Suprapubic skin (tissue), 4 donors: ENCODE data around the gene SCT. TPM values are rescaled to one million over a fixed set of nuclear protein-coding genes. Genes with fewer than 3 reads are reported as not detected.

Experiments used
- DNase-seq, 2 donors: peaks; one replicate each; pipeline ENCODE4 v3.0.0-alpha.2; 2019; ENCODE audit warnings: low spot score in 2 of 2
- H3K27ac ChIP-seq: fragments of 200-600 bp; sonication (generic); one replicate; pipeline ENCODE4 v1.5.1; 2019
- H3K27me3 ChIP-seq: fragments of 200-600 bp; sonication (generic); one replicate; pipeline ENCODE4 v1.5.1; 2019
- H3K36me3 ChIP-seq: fragments of 200-600 bp; sonication (generic); one replicate; pipeline ENCODE4 v1.5.1; 2019
- H3K4me1 ChIP-seq: fragments of 200-600 bp; sonication (generic); one replicate; pipeline ENCODE4 v1.5.1; 2019
- H3K4me3 ChIP-seq: fragments of 200-600 bp; sonication (generic); one replicate; pipeline ENCODE4 v1.5.1; 2019; ENCODE audit warnings: mild to moderate bottlenecking
- H3K9me3 ChIP-seq: fragments of 200-600 bp; sonication (generic); one replicate; pipeline ENCODE4 v1.5.1; 2019
- EP300 ChIP-seq: sonication (generic); formaldehyde crosslinking; IDR thresholded peaks from one replicate; pipeline ENCODE4 v1.6.1; 2017; ENCODE audit warnings: antibody characterized with exemption
- POLR2A ChIP-seq, 2 donors: fragments of 450-650 bp; IDR thresholded peaks; one replicate each; pipeline ENCODE4 v1.6.1; 2017; ENCODE audit warnings: antibody characterized with exemption in 2 of 2, mild to moderate bottlenecking in 2 of 2, moderate library complexity in 2 of 2
- POLR2AphosphoS5 ChIP-seq, 3 donors: sonication (generic); formaldehyde crosslinking; IDR thresholded peaks; one replicate each; pipeline ENCODE4 v1.6.1; 2017; ENCODE audit warnings: antibody characterized with exemption in 3 of 3
- WGBS: methylation state at CpG from one replicate; pipeline ENCODE4 v1.1.5; 2018; 5-methylcytosine and 5-hydroxymethylcytosine counted together
- total RNA-seq, 4 donors: library from RNA; depleted of rRNA; stranded (reverse); fragments of >200 nt; gene quantifications; one replicate each; pipeline ENCODE4 v1.1.0, GENCODE V29; 2016
- TF ChIP-seq, protein P1 (sequence below), 2 donors: fragments of 200-600 bp in 1 of 2; fragments of 450-650 bp in 1 of 2; sonication (generic) in 1 of 2; IDR thresholded peaks; one replicate each; pipeline ENCODE4 v1.5.1; 2016 to 2019; ENCODE audit warnings: antibody characterized with exemption in 2 of 2, mild to moderate bottlenecking in 1 of 2, moderate library complexity in 1 of 2

Gene SCT
- total RNA-seq, 4 donors from 2014 or later, result not detected

DNA sequence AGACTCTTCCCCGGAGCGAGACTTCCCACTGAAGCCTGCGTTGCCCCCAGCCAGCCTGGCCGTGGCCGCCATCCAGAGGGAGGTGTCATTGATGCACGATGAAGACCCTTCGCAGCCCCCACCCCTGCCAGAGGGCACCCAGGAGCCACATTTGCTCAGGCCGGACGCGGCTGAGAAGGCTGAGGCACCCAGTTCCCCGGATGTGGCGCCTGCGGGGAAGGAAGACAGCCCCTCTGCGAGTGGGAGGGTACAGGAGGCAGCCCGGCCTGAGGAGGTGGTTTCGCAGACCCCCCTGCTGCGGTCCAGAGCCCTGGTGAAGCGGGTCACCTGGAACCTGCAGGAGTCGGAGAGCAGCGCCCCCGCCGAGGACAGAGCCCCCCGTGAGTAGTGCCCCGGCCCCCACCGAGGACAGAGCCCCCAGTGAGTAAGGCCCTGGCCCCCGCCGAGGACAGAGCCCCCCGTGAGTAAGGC lies 17.6 kb downstream of the SCT start:
- peak in 1 of 2 donors; percentile 64 for DNase-seq
- peaks cover 49% of the 10 kb centered on the region for H3K4me1 ChIP-seq

DNA sequence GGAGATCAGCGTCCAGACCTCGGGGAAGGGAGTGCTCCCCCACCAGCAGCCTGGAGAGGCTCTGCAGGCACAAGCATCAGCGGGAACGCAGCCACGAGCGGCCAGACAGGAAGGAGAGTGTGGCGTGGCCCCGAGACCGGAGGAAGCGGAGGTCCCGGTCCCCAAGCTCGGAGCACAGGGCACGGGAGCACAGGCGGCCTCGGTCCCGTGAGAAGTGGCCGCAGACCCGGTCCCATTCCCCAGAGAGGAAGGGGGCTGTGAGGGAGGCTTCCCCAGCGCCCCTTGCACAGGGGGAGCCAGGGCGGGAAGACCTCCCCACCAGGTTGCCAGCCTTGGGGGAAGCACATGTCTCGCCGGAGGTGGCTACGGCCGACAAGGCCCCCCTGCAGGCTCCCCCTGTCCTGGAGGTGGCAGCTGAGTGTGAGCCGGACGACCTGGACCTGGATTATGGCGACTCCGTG lies 18.2 kb downstream of the SCT start:
- WGBS, result 95% methylated on average over 28 of the region's 28 CpGs
- Histone ChIP-seq H3K4me1 (peaks cover 43% of the 10 kb centered on the region), H3K4me3 (no peak overlapping the region), H3K9me3 (no peaks in the 10 kb centered on the region), H3K36me3 (peaks cover 96% of the 10 kb centered on the region), H3K27me3 (no peaks in the 10 kb centered on the region), H3K27ac (no peak overlapping the region)
- no peak for DNase-seq
- no peak for TF ChIP-seq POLR2AphosphoS5 (IDR thresholded peaks at IDR 0.05)
- TF ChIP-seq POLR2A (IDR thresholded peaks at IDR 0.05), result no peak
- no peak for TF ChIP-seq EP300
- TF ChIP-seq, protein P1, sequence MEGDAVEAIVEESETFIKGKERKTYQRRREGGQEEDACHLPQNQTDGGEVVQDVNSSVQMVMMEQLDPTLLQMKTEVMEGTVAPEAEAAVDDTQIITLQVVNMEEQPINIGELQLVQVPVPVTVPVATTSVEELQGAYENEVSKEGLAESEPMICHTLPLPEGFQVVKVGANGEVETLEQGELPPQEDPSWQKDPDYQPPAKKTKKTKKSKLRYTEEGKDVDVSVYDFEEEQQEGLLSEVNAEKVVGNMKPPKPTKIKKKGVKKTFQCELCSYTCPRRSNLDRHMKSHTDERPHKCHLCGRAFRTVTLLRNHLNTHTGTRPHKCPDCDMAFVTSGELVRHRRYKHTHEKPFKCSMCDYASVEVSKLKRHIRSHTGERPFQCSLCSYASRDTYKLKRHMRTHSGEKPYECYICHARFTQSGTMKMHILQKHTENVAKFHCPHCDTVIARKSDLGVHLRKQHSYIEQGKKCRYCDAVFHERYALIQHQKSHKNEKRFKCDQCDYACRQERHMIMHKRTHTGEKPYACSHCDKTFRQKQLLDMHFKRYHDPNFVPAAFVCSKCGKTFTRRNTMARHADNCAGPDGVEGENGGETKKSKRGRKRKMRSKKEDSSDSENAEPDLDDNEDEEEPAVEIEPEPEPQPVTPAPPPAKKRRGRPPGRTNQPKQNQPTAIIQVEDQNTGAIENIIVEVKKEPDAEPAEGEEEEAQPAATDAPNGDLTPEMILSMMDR (IDR thresholded peaks at IDR 0.05), result no peak

More for the DNA sequence above, 17.6 kb downstream of the SCT start:
- TF ChIP-seq POLR2A (IDR thresholded peaks at IDR 0.05) (no peak), EP300 (no peak), POLR2AphosphoS5 (IDR thresholded peaks at IDR 0.05) (no peak)
- TF ChIP-seq, protein P1 (IDR thresholded peaks at IDR 0.05), result no peak
- Histone ChIP-seq H3K9me3 (no peaks in the 10 kb centered on the region), H3K4me3 (no peak overlapping the region), H3K27ac (no peak overlapping the region), H3K36me3 (peaks cover 90% of the 10 kb centered on the region), H3K27me3 (no peaks in the 10 kb centered on the region)
- 91% methylated on average over 8 of the region's 28 CpGs for WGBS

DNA sequence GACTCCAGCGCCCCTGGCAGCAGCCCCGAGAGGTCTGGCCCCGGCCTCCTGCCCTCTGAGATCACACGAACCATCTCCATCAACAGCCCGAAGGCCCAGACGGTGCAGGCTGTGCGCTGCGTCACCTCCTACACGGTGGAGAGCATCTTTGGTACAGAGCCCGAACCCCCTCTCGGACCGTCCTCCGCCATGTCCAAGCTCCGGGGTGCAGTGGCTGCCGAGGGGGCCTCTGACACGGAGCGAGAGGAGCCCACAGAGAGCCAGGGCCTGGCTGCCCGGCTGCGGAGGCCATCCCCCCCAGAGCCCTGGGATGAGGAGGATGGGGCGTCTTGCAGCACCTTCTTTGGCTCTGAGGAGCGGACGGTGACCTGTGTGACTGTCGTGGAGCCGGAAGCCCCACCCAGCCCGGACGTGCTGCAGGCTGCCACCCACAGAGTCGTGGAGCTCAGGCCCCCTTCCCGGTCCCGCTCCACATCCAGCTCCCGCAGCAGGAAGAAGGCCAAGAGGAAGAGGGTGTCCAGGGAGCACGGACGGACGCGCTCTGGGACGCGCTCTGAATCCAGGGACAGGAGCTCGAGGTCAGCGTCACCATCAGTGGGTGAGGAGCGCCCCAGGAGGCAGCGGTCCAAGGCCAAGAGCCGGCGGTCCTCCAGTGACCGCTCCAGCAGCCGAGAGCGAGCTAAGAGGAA lies 18.9 kb downstream of the SCT start:
- no peak overlapping the region for H3K4me3 ChIP-seq
- no peaks in the 10 kb centered on the region for H3K9me3 ChIP-seq
- peak in 1 of 2 donors; percentile 62 for DNase-seq
- 95% methylated on average over 36 of the region's 45 CpGs for WGBS
- H3K27me3 ChIP-seq, result no peaks in the 10 kb centered on the region
- TF ChIP-seq POLR2AphosphoS5 (IDR thresholded peaks at IDR 0.05) (no peak), EP300 (no peak), POLR2A (IDR thresholded peaks at IDR 0.05) (no peak)
- TF ChIP-seq, protein P1 (IDR thresholded peaks at IDR 0.05), result no peak
- H3K4me1 ChIP-seq, result peaks cover 36% of the 10 kb centered on the region
- H3K36me3 ChIP-seq, result peaks cover 99% of the 10 kb centered on the region
- H3K27ac ChIP-seq, result no peak overlapping the region

DNA sequence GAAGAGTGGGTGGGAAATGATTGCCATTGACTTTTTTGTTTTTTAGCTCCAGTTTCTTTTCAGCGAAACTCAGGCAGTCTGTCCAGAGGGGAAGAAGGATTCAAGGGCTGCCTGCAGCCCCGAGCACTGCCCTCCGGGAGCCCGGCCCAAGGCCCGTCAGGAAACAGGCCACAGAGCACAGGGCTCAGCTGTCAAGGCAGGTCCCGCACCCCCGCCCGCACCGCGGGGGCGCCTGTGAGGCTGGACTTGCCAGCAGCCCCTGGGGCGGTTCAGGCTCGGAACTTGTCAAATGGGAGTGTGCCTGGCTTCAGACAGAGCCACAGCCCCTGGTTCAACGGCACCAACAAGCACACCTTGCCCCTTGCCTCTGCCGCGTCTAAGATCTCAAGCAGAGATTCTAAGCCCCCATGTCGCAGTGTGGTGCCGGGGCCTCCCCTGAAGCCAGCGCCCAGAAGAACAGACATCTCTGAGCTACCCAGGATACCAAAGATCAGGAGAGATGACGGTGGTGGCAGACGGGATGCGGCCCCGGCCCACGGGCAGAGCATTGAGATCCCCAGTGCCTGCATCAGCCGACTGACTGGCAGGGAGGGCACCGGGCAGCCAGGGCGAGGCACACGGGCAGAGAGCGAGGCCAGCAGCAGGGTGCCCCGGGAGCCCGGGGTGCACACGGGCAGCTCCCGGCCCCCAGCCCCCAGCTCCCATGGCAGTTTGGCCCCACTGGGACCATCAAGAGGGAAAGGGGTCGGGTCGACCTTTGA lies 19.8 kb downstream of the SCT start:
- 86% methylated on average over 14 of the region's 35 CpGs for WGBS
- H3K27me3 ChIP-seq, result no peaks in the 10 kb centered on the region
- H3K36me3 ChIP-seq, result peaks cover 99% of the 10 kb centered on the region
- no peaks in the 10 kb centered on the region for H3K9me3 ChIP-seq
- no peak overlapping the region for H3K27ac ChIP-seq
- no peak for TF ChIP-seq POLR2AphosphoS5 (IDR thresholded peaks at IDR 0.05)
- TF ChIP-seq, protein P1 (IDR thresholded peaks at IDR 0.05), result no peak
- TF ChIP-seq POLR2A (IDR thresholded peaks at IDR 0.05), result no peak
- no peak for TF ChIP-seq EP300
- peaks cover 28% of the 10 kb centered on the region for H3K4me1 ChIP-seq
- H3K4me3 ChIP-seq, result no peak overlapping the region
- no peak for DNase-seq

DNA sequence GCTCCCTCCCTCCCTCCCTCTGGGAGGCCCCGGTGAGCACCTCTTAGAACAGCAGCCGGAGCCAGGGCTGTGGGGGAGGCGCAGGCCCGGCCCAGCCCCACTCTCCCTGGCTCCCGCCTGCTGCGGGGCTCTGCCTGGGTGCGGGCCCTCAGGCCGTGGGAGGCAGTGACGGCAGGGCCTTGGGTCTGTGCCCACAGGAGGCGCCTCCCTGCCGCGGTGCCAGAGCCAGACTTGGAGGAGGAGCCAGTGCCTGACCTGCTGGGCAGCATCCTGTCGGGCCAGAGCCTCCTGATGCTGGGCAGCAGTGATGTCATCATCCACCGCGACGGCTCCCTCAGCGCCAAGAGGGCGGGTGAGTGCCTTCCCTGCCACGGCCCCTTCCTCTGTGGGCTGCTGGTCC lies 20.7 kb downstream of the SCT start:
- H3K27me3 ChIP-seq, result no peaks in the 10 kb centered on the region
- H3K36me3 ChIP-seq, result peaks cover 99% of the 10 kb centered on the region
- H3K9me3 ChIP-seq, result no peaks in the 10 kb centered on the region
- no peak overlapping the region for H3K27ac ChIP-seq
- H3K4me1 ChIP-seq, result peaks cover 20% of the 10 kb centered on the region
- 50% methylated on average over 13 of the region's 19 CpGs for WGBS
- peak in 1 of 2 donors; percentile 69 for DNase-seq
- no peak overlapping the region for H3K4me3 ChIP-seq
- no peak for TF ChIP-seq POLR2A (IDR thresholded peaks at IDR 0.05)
- TF ChIP-seq EP300, result no peak
- TF ChIP-seq, protein P1 (IDR thresholded peaks at IDR 0.05), result no peak
- TF ChIP-seq POLR2AphosphoS5 (IDR thresholded peaks at IDR 0.05), result no peak
